Measurements from ENCODE around the gene RELL1. TPM values are rescaled to one million over a fixed set of nuclear protein-coding genes. Genes with fewer than 3 reads are reported as not detected.

The RELL1 gene
- total RNA-seq, 1 donor from 2014 or later = 21.2 TPM

GRCh38 chr4:37634180-37634579, 52.0 kb downstream of the RELL1 start:
- H3K27me3 Mint-ChIP-seq (ENCODE audit: unreplicated experiment) = no peaks in the 10 kb centered on the region

GRCh38 chr4:37632836-37633235, 53.3 kb downstream of the RELL1 start:
- Mint-ChIP-seq H3K36me3 (ENCODE audit: unreplicated experiment) (peaks cover 9% of the 10 kb centered on the region), H3K27ac (ENCODE audit: unreplicated experiment) (no peak overlapping the region), H3K27me3 (ENCODE audit: unreplicated experiment) (no peaks in the 10 kb centered on the region), H3K4me3 (ENCODE audit: unreplicated experiment) (no peak overlapping the region), H3K9me3 (ENCODE audit: unreplicated experiment) (no peaks in the 10 kb centered on the region), H3K4me1 (ENCODE audit: low read depth, unreplicated experiment) (no peaks in the 10 kb centered on the region)
- DNase-seq = no peak
- TF ChIP-seq CTCF (IDR thresholded peaks at IDR 0.05; ENCODE audit: partially characterized antibody, unreplicated experiment) = no peak

More at GRCh38 chr4:37634180-37634579, 52.0 kb downstream of the RELL1 start:
- no peak for DNase-seq
- H3K4me1 Mint-ChIP-seq (ENCODE audit: low read depth, unreplicated experiment) = no peaks in the 10 kb centered on the region
- H3K9me3 Mint-ChIP-seq (ENCODE audit: unreplicated experiment) = no peaks in the 10 kb centered on the region
- no peak overlapping the region for H3K4me3 Mint-ChIP-seq (ENCODE audit: unreplicated experiment)
- H3K27ac Mint-ChIP-seq (ENCODE audit: unreplicated experiment) = no peak overlapping the region
- TF ChIP-seq CTCF (IDR thresholded peaks at IDR 0.05; ENCODE audit: partially characterized antibody, unreplicated experiment) = no peak
- H3K36me3 Mint-ChIP-seq (ENCODE audit: unreplicated experiment) = peaks cover 5% of the 10 kb centered on the region

- TF ChIP-seq CTCF (IDR thresholded peaks at IDR 0.05; ENCODE audit: partially characterized antibody, unreplicated experiment) = no peak
- Mint-ChIP-seq H3K9me3 (ENCODE audit: unreplicated experiment) (no peaks in the 10 kb centered on the region), H3K4me1 (ENCODE audit: low read depth, unreplicated experiment) (no peaks in the 10 kb centered on the region), H3K36me3 (ENCODE audit: unreplicated experiment) (peaks cover 9% of the 10 kb centered on the region), H3K27ac (ENCODE audit: unreplicated experiment) (no peak overlapping the region), H3K4me3 (ENCODE audit: unreplicated experiment) (no peak overlapping the region), H3K27me3 (ENCODE audit: unreplicated experiment) (no peaks in the 10 kb centered on the region)
- DNase-seq = no peak
Measured at GRCh38 chr4:37631551-37631950, 54.6 kb downstream of the RELL1 start.

- TF ChIP-seq CTCF (IDR thresholded peaks at IDR 0.05; ENCODE audit: partially characterized antibody, unreplicated experiment) = no peak
- H3K27me3 Mint-ChIP-seq (ENCODE audit: unreplicated experiment) = no peaks in the 10 kb centered on the region
- H3K27ac Mint-ChIP-seq (ENCODE audit: unreplicated experiment) = no peak overlapping the region
- H3K9me3 Mint-ChIP-seq (ENCODE audit: unreplicated experiment) = no peaks in the 10 kb centered on the region
- no peak overlapping the region for H3K4me3 Mint-ChIP-seq (ENCODE audit: unreplicated experiment)
- peaks cover 9% of the 10 kb centered on the region for H3K36me3 Mint-ChIP-seq (ENCODE audit: unreplicated experiment)
- no peak for DNase-seq
- H3K4me1 Mint-ChIP-seq (ENCODE audit: low read depth, unreplicated experiment) = peaks cover 1% of the 10 kb centered on the region
Measured at GRCh38 chr4:37629713-37630112, 56.5 kb downstream of the RELL1 start.

- TF ChIP-seq CTCF (IDR thresholded peaks at IDR 0.05; ENCODE audit: partially characterized antibody, unreplicated experiment) = no peak
- Mint-ChIP-seq H3K27ac (ENCODE audit: unreplicated experiment) (no peak overlapping the region), H3K4me1 (ENCODE audit: low read depth, unreplicated experiment) (peaks cover 2% of the 10 kb centered on the region), H3K4me3 (ENCODE audit: unreplicated experiment) (no peak overlapping the region), H3K36me3 (ENCODE audit: unreplicated experiment) (peaks cover 9% of the 10 kb centered on the region), H3K27me3 (ENCODE audit: unreplicated experiment) (no peaks in the 10 kb centered on the region), H3K9me3 (ENCODE audit: unreplicated experiment) (no peaks in the 10 kb centered on the region)
- DNase-seq = no peak
Measured at GRCh38 chr4:37628977-37629609, 57.1 kb downstream of the RELL1 start.

All from glutamatergic neuron (in vitro differentiated cells).